Measurements from ENCODE around the gene AP1G1.
"Not testable (repeated sequence)": the region's sequence is repeated elsewhere in the genome, so short reads cannot be mapped to it uniquely, and the experiment has no call there.

Gene AP1G1

GRCh38 chr16:71803305-71803690 lies 5.3 kb downstream of the AP1G1 start:
- no peak overlapping the region for H3K27ac ChIP-seq (ENCODE audit: low read length)
- no peaks in the 10 kb centered on the region for H3K9me3 ChIP-seq (ENCODE audit: insufficient read depth, low read depth, low read length)
- H3K36me3 ChIP-seq (ENCODE audit: insufficient read depth, low read depth, low read length), result 0 out of 2 replicates have a peak, but pooled peaks cover 8% of the 10 kb centered on the region
- H3K9ac ChIP-seq (ENCODE audit: low read depth, low read length), result no peak overlapping the region
- H3K4me3 ChIP-seq (ENCODE audit: low read length), result no peak overlapping the region
- H3K27me3 ChIP-seq (ENCODE audit: insufficient read depth, low read length), result no peaks in the 10 kb centered on the region
- H3K4me1 ChIP-seq (ENCODE audit: insufficient read depth, low read length), result no peaks in the 10 kb centered on the region; the same call in 1 of the 2 replicates

DNA sequence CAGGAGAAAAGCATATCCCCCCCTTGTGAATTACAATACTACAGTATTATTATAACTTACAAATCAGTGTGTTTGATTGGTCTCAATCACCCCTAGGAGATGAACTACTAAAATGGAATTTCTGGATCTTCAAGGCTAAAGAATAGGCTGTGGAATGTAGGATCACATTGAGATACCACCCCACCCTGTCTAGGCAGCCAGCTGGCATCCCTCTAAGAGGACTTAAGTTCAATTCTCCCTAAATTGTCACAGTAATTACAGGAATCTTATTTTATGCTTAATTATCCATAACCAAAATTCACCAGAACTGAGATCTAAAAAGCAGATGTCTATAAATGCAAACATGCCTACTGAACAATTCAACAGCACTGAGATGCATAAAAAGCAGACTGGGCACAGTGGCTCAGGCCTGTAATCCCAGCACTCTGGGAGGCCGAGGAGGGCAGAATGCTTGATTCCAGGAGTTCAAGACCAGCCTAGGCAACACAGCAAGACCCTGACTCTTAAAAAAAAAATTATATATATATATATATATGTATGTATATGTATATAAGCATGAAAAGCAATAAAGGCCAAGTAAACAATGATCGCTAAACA lies 12.0 kb downstream of the AP1G1 start:
- Histone ChIP-seq H3K27me3 (ENCODE audit: insufficient read depth, low read length) (no peaks in the 10 kb centered on the region), H3K9me3 (ENCODE audit: insufficient read depth, low read depth, low read length) (no peaks in the 10 kb centered on the region), H3K4me3 (ENCODE audit: low read length) (no peak overlapping the region), H3K36me3 (ENCODE audit: insufficient read depth, low read depth, low read length) (0 out of 2 replicates have a peak, but pooled peaks cover 8% of the 10 kb centered on the region), H3K9ac (ENCODE audit: low read depth, low read length) (no peak overlapping the region), H3K27ac (ENCODE audit: low read length) (no peak overlapping the region), H3K4me1 (ENCODE audit: insufficient read depth, low read length) (no peaks in the 10 kb centered on the region)

DNA sequence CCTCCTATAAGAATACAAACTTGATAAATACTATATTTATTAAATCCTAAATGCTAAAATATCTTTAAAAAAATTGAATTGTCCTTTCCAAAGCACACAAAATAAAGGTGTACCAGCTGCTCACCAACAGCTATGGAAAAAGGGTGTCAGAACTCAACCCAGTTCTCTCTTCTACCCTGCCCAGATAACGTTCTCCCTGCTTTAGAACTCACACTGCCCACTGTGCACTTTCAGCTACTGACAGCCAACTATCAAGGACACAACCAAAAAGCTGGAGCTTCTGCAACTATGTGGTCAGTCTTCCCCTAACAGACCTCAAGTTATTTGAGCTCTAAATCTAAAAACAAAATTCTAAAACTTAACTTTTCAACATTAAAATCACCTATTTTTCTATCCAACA lies 13.7 kb downstream of the AP1G1 start:
- H3K27ac ChIP-seq (ENCODE audit: low read length), result no peak overlapping the region
- no peaks in the 10 kb centered on the region for H3K9me3 ChIP-seq (ENCODE audit: insufficient read depth, low read depth, low read length)
- H3K9ac ChIP-seq (ENCODE audit: low read depth, low read length), result no peak overlapping the region
- no peaks in the 10 kb centered on the region for H3K27me3 ChIP-seq (ENCODE audit: insufficient read depth, low read length)
- H3K4me3 ChIP-seq (ENCODE audit: low read length), result no peak overlapping the region
- 0 out of 2 replicates have a peak, but pooled peaks cover 3% of the 10 kb centered on the region for H3K36me3 ChIP-seq (ENCODE audit: insufficient read depth, low read depth, low read length)
- no peaks in the 10 kb centered on the region for H3K4me1 ChIP-seq (ENCODE audit: insufficient read depth, low read length)

- H3K9me3 ChIP-seq (ENCODE audit: insufficient read depth, low read depth, low read length), result no peaks in the 10 kb centered on the region
- no peak overlapping the region for H3K9ac ChIP-seq (ENCODE audit: low read depth, low read length)
- no peak overlapping the region for H3K4me3 ChIP-seq (ENCODE audit: low read length)
- H3K27ac ChIP-seq (ENCODE audit: low read length), result no peak overlapping the region
- H3K27me3 ChIP-seq (ENCODE audit: insufficient read depth, low read length), result no peaks in the 10 kb centered on the region
- no peaks in the 10 kb centered on the region for H3K4me1 ChIP-seq (ENCODE audit: insufficient read depth, low read length)
- H3K36me3 ChIP-seq (ENCODE audit: insufficient read depth, low read depth, low read length), result peaks cover 3% of the 10 kb centered on the region
These were observed 14.6 kb downstream of the AP1G1 start for GRCh38 chr16:71794018-71794417.

DNA sequence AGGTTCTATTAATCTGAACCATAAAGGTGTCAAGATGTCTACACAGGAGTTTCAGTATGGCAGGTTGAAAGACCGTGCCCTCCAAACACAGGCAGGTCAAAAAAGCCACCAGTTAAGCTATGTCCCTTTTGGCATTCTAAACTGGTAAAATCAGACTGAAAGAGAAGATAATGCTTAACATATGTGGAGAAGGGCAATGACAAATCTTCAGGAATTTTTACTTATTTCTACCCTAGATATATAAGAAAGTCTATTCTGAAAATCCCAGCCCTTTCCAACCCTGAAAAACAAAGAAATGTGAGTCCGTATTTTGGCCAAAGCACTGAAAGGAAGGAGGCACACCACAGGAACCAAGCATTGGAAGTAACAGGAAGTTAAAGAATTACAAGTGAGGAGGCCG lies 16.5 kb downstream of the AP1G1 start:
- H3K9me3 ChIP-seq (ENCODE audit: insufficient read depth, low read depth, low read length), result no peaks in the 10 kb centered on the region
- H3K4me3 ChIP-seq (ENCODE audit: low read length), result no peak overlapping the region
- no peaks in the 10 kb centered on the region for H3K4me1 ChIP-seq (ENCODE audit: insufficient read depth, low read length)
- no peak overlapping the region for H3K9ac ChIP-seq (ENCODE audit: low read depth, low read length)
- H3K27me3 ChIP-seq (ENCODE audit: insufficient read depth, low read length), result no peaks in the 10 kb centered on the region
- peaks cover 21% of the 10 kb centered on the region for H3K36me3 ChIP-seq (ENCODE audit: insufficient read depth, low read depth, low read length)
- H3K27ac ChIP-seq (ENCODE audit: low read length), result no peak overlapping the region

DNA sequence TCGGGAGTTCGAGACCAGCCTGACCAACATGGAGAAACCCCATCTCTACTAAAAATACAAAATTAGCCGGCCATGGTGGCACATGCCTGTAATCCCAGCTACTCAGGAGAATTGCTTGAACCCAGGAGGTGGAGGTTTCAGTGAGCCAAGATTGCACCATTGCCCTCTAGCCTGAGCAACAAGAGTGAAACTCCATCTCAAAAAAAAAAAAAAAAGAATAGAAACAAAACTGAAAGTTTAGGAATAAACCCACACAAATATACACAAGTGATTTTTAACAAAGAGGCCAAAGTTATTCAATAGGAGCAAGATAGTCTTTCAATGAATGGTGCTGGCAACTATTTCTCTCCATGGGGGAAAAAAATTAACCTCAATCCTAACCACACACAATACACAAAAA lies 18.3 kb downstream of the AP1G1 start:
- not testable (repeated sequence) for H3K27me3 ChIP-seq (ENCODE audit: insufficient read depth, low read length); H3K9me3 ChIP-seq (ENCODE audit: insufficient read depth, low read depth, low read length); H3K9ac ChIP-seq (ENCODE audit: low read depth, low read length); H3K4me1 ChIP-seq (ENCODE audit: insufficient read depth, low read length); H3K4me3 ChIP-seq (ENCODE audit: low read length); H3K27ac ChIP-seq (ENCODE audit: low read length)
- peaks cover 27% of the 10 kb centered on the region for H3K36me3 ChIP-seq (ENCODE audit: insufficient read depth, low read depth, low read length)

DNA sequence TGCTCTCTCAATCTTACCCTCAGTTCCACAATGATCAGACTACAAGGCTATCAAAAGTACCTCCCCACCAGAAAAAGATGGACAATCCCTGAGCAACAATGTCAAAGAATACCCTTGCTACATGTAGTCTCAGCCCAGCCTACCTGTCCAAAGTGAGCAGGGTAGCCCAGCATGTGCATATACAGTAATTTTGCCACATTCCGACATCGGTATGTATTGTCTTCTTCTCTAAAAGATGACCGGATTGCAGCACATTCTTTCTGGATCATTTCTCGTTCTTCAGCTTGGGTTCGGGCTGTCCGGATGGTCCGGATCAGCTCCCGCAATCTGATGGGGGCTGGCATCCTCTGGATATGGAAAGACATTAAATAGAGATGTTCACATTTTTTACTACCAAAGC lies 19.5 kb downstream of the AP1G1 start:
- no peaks in the 10 kb centered on the region for H3K9me3 ChIP-seq (ENCODE audit: insufficient read depth, low read depth, low read length)
- no peaks in the 10 kb centered on the region for H3K27me3 ChIP-seq (ENCODE audit: insufficient read depth, low read length)
- no peak overlapping the region for H3K27ac ChIP-seq (ENCODE audit: low read length)
- H3K9ac ChIP-seq (ENCODE audit: low read depth, low read length), result no peak overlapping the region
- peaks cover 27% of the 10 kb centered on the region for H3K36me3 ChIP-seq (ENCODE audit: insufficient read depth, low read depth, low read length)
- H3K4me1 ChIP-seq (ENCODE audit: insufficient read depth, low read length), result no peaks in the 10 kb centered on the region
- no peak overlapping the region for H3K4me3 ChIP-seq (ENCODE audit: low read length)

- H3K27me3 ChIP-seq (ENCODE audit: insufficient read depth, low read length), result no peaks in the 10 kb centered on the region
- H3K9me3 ChIP-seq (ENCODE audit: insufficient read depth, low read depth, low read length), result no peaks in the 10 kb centered on the region
- no peak overlapping the region for H3K4me3 ChIP-seq (ENCODE audit: low read length)
- H3K36me3 ChIP-seq (ENCODE audit: insufficient read depth, low read depth, low read length), result peaks cover 27% of the 10 kb centered on the region
- no peaks in the 10 kb centered on the region for H3K4me1 ChIP-seq (ENCODE audit: insufficient read depth, low read length)
- no peak overlapping the region for H3K27ac ChIP-seq (ENCODE audit: low read length)
- no peak overlapping the region for H3K9ac ChIP-seq (ENCODE audit: low read depth, low read length)
These were observed 20.1 kb downstream of the AP1G1 start for GRCh38 chr16:71788578-71788977.

GRCh38 chr16:71785143-71785542 lies 23.5 kb downstream of the AP1G1 start:
- H3K27me3 ChIP-seq (ENCODE audit: insufficient read depth, low read length); H3K4me3 ChIP-seq (ENCODE audit: low read length); H3K9ac ChIP-seq (ENCODE audit: low read depth, low read length); H3K9me3 ChIP-seq (ENCODE audit: insufficient read depth, low read depth, low read length); H3K4me1 ChIP-seq (ENCODE audit: insufficient read depth, low read length); H3K27ac ChIP-seq (ENCODE audit: low read length): not testable (repeated sequence)
- peaks cover 44% of the 10 kb centered on the region for H3K36me3 ChIP-seq (ENCODE audit: insufficient read depth, low read depth, low read length)

GRCh38 chr16:71784093-71784492 lies 24.5 kb downstream of the AP1G1 start:
- Histone ChIP-seq H3K27ac (ENCODE audit: low read length) (no peak overlapping the region), H3K9me3 (ENCODE audit: insufficient read depth, low read depth, low read length) (no peaks in the 10 kb centered on the region), H3K9ac (ENCODE audit: low read depth, low read length) (no peak overlapping the region), H3K36me3 (ENCODE audit: insufficient read depth, low read depth, low read length) (peaks cover 42% of the 10 kb centered on the region), H3K4me1 (ENCODE audit: insufficient read depth, low read length) (no peaks in the 10 kb centered on the region), H3K4me3 (ENCODE audit: low read length) (no peak overlapping the region), H3K27me3 (ENCODE audit: insufficient read depth, low read length) (no peaks in the 10 kb centered on the region)

DNA sequence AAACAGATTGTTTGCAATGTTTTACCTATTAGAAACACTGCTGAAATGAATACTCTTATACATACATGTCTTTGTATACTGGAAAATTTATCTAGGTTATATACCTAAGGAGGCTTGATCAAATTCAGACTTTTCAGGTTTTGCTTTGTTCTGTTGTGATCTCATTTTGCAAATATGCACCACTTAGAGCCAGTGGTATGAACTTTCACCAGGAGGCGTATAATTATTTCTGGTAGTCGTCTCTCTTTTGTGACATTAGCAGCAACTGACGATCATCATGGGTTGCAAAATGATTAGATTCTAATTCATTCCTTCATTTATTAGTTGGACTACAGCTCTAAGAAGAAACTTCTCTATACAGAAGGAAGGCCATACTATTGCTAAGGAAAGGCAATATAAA lies 26.9 kb downstream of the AP1G1 start:
- no peaks in the 10 kb centered on the region for H3K9me3 ChIP-seq (ENCODE audit: insufficient read depth, low read depth, low read length)
- no peak overlapping the region for H3K27ac ChIP-seq (ENCODE audit: low read length)
- no peaks in the 10 kb centered on the region for H3K4me1 ChIP-seq (ENCODE audit: insufficient read depth, low read length)
- no peaks in the 10 kb centered on the region for H3K27me3 ChIP-seq (ENCODE audit: insufficient read depth, low read length)
- H3K36me3 ChIP-seq (ENCODE audit: insufficient read depth, low read depth, low read length), result peaks cover 30% of the 10 kb centered on the region
- H3K4me3 ChIP-seq (ENCODE audit: low read length), result no peak overlapping the region
- no peak overlapping the region for H3K9ac ChIP-seq (ENCODE audit: low read depth, low read length)

GRCh38 chr16:71780521-71781089 lies 28.0 kb downstream of the AP1G1 start:
- no peaks in the 10 kb centered on the region for H3K9me3 ChIP-seq (ENCODE audit: insufficient read depth, low read depth, low read length)
- H3K4me3 ChIP-seq (ENCODE audit: low read length), result no peak overlapping the region
- no peaks in the 10 kb centered on the region for H3K27me3 ChIP-seq (ENCODE audit: insufficient read depth, low read length)
- no peaks in the 10 kb centered on the region for H3K4me1 ChIP-seq (ENCODE audit: insufficient read depth, low read length)
- H3K36me3 ChIP-seq (ENCODE audit: insufficient read depth, low read depth, low read length), result peaks cover 34% of the 10 kb centered on the region
- no peak overlapping the region for H3K27ac ChIP-seq (ENCODE audit: low read length)
- no peak overlapping the region for H3K9ac ChIP-seq (ENCODE audit: low read depth, low read length)

Measured in iPS-20b (cell line).